Brain pericyte (primary cell): Measurements from ENCODE around the gene TMEM163.
"Not testable (repeated sequence)": the region's sequence is repeated elsewhere in the genome, so short reads cannot be mapped to it uniquely, and the experiment has no call there.

Experiments
- DNase-seq: peaks from one replicate; pipeline ENCODE4 v3.0.0-alpha.2; 2012; ENCODE audit warnings: low read depth, low spot score

The TMEM163 gene

DNA sequence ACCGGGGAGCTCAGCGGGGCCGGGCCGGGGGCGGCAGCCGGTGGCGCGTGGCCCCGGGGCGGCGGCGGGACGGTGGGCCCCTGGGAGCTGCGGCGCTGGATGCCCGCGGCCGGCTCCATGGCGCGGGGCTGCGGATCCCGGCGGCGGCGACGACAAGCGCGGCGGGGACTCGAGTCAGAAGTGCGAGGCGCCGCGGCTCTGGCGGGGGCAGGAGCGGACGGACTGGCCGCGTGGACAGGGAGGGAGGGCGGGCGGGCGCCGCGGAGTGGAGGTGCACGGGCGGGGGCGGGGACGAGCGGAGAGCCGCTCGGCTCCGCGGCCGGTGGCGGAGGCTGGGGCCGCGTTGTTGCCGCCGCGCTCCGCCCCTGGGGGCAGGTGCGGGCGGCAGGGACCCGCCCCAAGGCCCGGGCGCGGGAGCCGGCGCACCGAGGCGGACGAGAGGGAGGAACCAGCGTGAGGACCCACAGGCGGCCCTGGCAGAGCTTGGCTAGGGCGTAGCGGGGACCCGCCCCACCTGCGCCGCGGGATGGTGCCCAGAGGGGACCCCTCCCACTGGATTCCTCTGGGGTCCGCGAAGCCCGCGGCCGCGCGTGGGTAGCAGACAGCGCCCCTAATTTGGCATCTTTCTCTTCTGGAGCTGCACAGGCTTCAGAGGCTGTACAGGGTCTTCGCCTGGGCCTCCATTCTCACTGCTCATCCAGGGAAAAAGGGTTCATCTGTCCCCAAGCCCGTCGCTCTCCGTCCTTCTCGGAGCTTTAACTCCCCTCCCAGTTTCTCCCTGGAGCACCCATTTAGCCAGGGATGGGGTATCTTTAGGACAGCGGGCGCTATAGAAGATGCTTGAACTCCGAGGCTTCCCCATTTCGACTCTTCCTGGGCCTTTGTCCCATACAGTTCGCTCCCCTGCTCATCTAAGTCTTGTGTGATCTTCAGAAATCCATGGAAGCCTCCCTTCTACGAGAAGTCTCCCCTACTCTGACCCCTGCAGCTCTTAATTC is at the start of gene TMEM163:
TMEM163 (minus strand) TSS at position 184 of the 998 bp plus-strand sequence.
- DNase-seq = no peak

DNA sequence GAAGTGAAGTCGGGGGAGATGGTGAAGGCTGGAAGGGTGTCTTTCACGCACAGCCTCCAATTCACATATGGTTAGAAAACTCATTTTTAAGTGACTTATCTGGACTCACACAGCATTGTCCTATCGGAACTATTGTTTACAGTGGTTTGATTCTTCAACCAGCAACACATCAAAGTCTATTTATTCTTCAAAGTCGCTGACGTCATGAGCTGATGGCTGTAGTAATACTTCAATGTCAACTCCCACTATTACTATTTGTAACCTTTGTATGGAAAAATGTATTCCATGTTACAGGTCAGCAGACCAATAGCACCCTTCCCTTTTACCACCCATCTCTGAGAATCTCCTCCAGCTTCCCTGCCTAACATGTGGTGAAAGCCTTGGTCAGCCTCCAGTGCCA is 47.8 kb upstream of the TMEM163 start:
- no peak for DNase-seq

DNA sequence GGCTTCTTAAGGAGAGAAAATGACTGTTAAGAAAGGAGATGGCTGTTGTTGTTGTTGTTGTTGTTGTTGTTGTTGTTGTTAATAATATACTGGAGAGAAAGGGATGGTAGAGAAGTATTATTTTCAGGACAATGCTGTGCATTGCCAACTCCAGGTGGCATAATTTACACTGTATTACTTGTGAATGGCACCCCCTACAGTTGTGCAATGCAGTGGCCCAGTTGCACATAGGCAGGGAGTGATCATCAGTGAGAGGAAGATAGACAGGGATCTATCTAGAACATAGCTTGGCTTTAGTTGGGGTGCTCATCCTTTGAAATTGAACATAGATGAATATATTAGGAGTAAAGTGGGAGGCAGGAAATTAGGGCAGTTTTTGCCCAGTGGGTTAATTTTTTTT is 47.2 kb upstream of the TMEM163 start:
- DNase-seq = no peak

DNA sequence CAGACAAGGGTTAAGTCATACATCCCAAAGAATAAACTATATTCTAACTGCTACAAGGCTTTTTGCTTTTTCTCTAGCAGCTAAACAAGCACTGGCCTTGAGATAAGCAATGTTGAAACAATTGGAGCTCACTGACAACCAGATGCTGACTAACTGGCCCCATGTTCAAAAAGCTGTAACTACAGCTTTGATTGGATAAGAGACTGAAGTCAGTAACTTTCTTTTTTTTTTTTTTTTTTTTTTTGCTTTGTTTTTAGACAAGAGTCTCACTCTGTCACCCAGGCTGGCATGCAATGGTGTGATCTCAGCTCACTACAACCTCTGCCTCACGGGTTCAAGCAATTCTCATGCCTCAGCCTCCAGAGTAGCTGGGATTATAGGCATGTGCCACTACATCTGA is 45.4 kb upstream of the TMEM163 start:
- DNase-seq = no peak

DNA sequence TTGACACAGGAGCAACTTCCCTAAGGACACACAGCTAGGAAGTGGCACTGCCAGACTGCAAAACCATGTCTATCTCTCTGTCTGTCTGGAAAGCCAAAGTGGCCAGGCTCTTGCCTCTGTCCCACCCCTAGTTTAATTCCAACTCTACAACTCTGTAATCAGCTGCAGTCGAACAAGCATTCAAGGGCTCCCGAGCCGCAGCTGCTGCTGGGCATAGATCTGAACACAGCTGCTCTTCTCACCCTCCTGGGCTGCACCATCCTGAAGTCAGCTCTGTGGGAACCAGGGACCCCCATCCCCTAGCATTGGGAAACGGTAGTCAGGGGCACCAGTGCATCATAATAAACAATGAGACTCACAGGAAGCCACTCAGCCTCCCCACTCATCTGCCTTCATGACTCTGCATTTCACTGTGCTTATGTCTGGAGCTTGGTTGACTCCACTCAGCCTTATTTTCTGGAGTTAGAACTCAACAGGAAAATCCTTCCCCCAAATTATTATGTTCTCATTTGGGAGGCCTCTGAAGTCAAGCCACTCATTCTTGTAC is 44.4 kb upstream of the TMEM163 start:
- no peak for DNase-seq

DNA sequence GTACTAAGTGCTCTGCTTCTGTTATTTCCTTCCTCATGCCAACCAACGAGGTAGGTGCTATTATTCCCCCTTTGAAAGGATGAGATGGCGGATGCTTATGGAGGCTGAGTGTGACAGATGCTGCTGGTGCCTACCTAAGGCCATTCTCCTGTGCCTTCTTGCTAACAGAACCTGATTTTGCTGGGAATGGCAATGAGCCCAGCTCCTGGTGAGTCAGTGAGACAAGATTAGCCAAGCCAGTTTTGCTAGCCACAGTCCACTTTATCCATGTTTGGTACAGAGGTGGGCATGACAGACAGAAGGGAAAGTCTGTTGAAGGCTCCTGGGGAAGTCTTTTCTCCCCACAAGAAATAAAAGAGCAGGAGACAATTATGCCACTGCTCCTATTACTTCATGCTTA is 43.7 kb upstream of the TMEM163 start:
- DNase-seq = no peak

DNA sequence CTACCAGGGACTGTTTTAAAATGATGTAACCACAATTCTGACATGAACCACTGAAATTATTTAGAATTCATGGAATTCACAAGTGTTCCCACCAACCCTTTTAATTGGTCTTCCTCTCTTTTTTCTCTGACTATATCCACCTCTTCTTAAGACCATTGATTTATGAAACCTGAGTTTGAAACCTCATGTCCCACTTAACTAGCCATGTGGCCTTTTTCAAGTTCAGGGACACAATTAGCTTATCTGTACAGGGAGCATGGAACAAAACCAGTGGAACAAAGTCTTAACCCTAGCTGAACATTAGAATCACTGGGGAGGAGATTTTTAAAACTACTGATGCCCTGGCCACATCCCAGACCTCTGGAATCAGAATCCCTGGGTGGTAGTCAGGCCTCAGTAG is 41.6 kb upstream of the TMEM163 start:
- no peak for DNase-seq

DNA sequence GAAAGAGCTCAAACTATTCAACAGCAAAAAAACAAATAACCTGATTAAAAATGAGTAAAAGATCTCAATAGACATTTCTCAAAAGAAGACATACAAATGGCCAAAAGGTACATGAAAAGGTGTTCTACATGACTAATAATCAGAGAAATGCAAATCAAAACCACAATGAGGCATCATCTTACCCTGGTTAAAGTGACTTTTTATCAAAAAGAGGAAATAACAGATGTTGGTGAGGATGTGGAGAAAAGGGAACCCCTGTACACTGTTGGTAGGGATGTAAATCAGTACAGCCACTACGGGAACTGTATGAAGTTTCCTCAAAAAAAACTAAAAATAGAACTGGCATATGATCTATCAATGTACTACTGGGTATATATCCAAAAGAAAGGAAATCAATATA is 39.8 kb upstream of the TMEM163 start:
- no peak for DNase-seq

DNA sequence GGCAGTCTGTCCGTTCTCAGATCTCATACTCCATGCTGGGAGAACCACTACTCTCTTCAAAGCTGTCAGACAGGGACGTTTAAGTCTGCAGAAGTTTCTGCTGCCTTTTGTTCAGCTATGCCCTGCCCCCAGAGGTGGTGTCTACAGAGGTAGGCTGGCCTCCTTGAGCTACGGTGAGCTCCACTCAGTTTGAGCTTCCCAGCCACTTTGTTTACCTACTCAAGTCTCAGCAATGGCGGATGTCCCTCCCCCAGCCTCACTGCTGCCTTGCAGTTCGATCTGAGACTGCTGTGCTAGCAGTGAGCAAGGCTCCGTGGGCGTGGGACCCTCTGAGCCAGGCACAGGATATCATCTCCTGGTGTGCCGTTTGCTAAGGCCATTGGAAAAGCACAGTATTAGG is 33.2 kb upstream of the TMEM163 start:
- DNase-seq = not testable (repeated sequence)

DNA sequence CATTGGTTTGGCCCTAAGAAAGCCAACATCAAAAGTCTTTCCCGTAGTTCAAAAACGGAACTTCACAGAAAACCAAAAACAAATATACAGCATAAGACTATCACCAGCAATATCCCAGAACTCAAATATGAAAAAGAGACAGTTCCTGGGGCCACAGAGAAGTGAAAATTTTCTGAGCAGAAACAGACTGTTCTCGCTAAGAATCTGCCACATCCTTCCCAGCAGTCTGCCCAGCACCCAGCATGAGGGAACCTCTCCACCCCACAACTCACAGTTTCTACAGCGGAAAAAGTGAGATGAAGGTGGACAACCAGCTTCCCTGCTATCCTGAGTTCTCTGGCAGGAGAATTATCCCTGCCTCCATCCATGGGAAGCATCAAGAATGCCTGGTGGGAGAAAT is 26.7 kb upstream of the TMEM163 start:
- no peak for DNase-seq

DNA sequence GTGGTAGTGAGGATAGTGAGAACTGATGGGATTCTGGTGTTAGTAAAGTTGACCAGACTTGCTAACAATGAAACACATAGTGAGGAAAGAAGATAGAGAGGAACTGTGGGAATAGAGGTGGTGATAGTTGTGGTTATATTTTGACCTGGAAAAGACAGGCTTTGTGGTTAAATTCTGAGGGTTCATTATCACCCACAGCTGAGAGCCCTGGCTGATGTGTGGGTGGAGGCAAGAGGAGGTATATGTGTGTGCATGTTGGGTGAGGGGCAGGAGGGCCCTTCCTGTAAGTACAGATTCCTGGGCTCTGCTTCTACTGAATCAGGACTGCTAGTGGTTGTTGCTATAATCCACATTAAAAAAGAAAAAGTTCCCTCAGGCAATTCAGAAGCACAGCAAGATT is 26.2 kb upstream of the TMEM163 start:
- DNase-seq = no peak

DNA sequence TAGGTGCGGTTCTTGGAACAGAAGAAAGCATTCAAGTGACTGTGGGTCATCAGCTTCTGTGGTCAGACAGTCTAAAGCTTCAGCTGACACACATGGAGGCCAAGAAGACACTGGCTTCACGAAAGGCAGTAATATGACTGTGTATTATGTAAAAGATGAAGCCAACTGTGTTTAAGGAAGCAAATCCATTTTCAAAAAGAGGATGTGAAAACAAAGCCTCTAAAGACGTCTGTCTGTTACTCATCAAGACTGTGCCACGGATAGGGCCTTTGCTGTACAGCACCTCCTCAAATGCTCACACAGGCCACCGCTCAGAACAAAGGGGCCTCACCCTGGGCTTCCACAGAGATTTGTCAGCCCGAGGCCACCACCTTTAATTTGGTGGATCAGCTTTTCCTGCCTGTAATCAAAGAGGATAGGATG is 21.1 kb upstream of the TMEM163 start:
- DNase-seq = no peak

DNA sequence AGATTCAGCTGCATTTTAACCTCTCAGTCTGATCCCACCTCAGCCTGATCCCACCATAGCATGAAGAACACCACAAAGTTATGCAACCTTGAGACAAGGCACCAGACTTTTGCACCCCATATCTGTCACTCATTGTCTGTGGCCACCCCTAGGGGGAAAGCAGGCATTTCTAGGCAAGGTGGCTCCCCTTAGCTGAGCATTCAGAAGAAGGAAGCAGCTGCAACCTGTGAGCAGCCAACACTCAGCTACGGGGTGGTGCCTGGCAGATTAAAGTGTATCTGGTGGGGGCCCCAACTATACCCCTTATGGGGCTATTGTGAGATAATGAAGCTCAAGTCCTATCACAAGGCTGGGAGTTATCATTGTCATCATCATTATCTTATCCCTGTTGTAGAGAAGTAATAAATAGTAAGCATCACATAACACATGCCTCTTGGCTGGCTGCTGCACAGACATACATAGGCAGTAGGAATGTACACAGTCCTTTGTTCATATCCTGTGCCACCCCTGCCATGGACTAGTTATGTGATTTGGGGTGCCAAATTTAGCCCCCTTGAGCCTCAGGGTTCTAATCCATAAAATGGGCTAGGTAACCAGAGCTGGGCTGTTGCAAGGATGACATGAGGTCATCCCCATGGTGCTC is 20.6 kb upstream of the TMEM163 start:
- DNase-seq = no peak

DNA sequence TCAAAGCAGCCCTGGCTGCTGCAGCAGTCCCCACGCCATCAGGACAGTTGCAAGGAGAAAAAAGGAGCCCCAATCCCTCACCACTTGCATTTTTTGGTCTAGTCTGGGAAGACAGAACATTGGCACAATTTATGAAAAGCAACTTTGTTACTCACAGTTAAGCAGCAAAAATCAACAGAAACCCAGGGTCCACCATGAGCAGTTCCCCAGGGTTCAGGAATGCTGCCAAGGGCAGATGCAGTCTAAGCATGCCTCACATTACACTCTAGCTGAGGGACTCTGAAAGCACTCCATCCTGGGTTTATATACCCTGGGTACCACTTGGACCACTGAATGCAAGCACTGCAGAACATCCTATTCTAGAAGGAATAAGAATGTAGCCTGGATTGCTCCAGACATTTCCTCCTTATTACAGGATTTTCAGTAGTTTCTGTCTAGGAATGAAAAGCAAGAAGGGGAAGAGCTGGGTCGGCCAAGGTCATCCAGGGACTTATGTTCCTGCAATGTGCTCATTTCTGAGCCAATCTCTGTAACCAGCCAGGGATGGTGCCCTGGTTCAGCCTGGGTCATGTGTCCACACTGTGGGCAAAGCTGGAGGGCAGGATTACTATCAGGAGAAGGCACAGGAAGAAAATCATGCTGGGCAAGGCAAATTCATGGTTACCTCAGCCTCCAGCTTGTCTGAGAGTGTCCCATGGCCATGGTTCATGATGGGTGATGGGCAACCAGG is 19.5 kb upstream of the TMEM163 start:
- DNase-seq = no peak

DNA sequence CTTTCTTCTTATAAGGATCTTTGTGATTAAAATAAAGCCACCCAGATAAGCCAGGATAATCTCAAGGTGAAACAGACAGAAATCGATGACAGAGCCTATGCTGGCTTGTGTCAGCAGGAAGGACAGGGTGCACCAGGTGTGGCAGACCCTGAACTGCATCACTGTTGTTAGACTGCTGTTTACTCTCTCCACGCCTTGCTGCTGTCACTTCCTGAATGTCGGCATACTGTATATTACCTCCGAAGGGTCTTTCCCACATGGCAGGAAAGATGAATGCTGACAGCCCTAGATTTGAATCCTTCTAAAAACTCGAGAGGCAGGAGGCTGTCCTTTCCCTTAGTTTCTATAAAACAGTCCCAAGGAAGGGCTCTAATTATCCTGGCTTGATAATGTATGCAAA is 18.9 kb upstream of the TMEM163 start:
- no peak for DNase-seq

DNA sequence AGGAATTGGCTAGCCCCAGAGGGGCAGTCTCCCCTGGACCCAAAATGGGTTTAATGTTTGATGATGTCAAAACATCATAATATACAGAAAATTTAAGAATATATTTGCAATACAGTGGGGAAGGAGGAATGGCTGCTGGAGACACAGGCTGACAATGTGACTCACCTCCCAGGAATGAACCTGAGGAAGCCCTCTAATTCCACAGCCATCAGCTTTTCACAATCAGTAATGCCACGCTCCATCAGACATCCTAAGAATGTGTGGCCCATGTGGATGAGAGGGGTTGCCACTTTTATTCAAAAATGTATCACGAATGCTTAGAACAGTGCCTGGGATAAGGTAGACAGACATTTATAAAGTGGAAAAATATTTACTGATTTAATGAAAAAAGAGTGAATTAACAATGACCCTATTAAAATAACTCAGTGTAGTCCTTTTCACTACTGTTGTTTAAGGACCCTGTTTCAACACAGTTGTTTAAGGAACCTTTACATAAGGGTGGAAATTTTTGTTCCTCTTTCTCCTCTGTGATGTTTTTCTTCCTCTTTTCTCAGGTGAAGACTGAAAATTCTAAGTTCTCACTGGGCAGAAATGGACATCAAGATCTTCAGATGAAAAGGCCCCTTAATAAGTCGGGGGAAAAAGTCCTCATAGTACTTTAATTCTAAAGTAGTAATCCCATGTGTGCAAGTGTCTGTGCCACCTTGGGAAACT is 17.5 kb upstream of the TMEM163 start:
- DNase-seq = no peak

DNA sequence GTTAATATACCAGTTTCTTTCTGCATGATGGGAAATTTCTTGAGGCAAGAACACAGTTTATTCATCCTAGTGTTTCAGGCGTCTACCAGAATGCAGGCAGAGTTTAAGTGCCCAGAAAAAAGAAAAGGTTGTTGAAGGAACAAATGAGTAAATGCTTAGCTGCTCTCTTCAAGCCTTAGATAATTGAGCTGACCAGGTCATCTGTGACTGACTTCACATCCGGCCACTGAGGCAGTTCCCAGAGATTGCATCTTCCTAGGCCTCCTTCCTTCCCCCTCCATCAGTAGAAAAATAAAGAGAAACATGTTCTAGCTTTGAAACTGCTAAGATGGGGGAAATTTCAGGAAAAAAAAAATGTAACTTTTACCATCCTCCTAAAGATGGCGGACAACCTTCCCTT is 9.4 kb upstream of the TMEM163 start:
- no peak for DNase-seq

DNA sequence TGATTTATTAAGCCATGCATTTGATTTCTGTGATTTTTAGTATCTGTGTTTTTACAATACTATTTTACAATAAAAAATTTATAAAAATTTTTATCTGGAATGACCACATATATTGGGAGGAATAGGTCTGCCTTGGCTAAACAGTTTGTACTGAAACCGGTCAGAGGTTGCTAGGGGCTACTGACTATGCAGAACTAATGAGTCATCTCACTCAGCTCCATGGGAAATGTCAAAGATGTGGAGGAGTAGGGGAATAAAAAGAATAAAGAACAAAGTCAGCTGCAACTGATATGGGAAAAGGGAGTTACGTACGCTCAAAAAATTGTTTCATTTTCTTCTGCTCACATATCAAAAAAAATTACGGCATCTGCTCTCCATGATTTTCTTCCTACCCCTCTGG is 8.6 kb upstream of the TMEM163 start:
- no peak for DNase-seq

DNA sequence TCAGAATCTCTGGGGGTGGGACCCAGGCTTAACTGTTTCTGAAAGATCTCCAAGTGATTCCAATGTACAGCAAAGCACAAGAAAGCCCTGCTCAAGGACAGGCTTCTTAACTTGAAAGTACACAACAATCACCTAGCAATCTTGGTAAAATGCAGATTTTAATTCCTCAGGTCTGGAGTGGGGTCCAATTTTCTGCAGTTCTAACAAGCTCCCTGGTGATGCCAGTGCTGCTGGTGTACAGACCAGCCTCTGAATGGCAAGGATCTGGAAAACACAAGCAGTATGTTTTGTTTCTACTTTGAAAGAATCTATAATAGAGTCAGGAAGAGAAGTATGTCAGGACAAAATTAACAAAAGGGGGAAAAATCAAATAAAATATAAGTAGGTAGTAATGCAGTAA is 7.8 kb upstream of the TMEM163 start:
- DNase-seq = no peak

DNA sequence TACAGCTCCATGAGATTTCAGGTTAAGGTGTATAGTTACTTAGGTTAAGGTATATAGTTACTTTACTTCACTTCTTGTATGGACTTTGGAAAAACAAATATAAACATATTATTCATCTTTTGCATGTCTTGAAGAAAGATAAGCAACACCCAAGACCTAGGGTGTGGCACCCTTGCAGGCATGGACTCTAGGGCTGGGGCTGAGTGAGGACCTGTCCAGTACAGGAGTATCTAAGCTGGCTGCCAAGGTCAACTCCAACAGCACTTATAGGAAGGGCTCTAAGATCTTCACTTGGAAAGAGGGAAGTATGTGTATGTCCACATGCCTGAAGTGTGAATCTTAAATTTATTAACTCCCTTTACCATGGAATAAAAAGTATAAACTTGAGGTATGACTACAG is 7.1 kb upstream of the TMEM163 start:
- DNase-seq = no peak

DNA sequence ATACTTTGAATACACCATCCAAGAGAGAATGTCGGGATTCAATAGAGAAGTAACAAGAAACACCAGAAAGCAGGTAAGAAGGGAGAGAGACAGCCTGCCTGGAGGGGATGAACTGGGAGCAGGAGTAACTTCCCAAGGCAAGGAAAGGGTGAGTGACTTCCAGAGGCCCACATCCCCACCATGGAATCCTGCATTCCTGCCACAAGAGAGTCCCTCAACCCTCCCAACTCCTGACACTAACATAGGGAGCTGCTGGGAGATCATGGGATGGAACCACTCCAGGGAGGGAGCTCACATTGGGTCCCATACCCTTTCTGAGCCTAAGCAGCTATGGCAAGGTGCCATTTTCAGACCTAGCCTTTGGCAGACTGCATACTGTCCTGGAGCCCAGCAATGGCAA is 5.5 kb upstream of the TMEM163 start:
- no peak for DNase-seq
